Skin epidermis (tissue), 12 donors: ENCODE results near the gene IGSF8.
A peak's percentile ranks its signal among the peaks of the same experiment; 100 is the strongest.

ENCODE experiments used
- H3K27ac ChIP-seq, 21 experiments: fragments of 200-600 bp; sonication (generic) in 11 of 21; one replicate each; pipeline ENCODE4 v1.5.0; 2020; ENCODE audit warnings: mild to moderate bottlenecking in 3 of 21, inconsistent platforms in 2 of 21, moderate library complexity in 2 of 21
- H3K4me3 ChIP-seq, 7 experiments: fragments of 200-600 bp; sonication (generic) in 2 of 7; one replicate each; pipeline ENCODE4 v1.5.0; 2020; ENCODE audit warnings: inconsistent platforms in 2 of 7, mild to moderate bottlenecking in 2 of 7, moderate library complexity in 1 of 7

The IGSF8 gene

DNA sequence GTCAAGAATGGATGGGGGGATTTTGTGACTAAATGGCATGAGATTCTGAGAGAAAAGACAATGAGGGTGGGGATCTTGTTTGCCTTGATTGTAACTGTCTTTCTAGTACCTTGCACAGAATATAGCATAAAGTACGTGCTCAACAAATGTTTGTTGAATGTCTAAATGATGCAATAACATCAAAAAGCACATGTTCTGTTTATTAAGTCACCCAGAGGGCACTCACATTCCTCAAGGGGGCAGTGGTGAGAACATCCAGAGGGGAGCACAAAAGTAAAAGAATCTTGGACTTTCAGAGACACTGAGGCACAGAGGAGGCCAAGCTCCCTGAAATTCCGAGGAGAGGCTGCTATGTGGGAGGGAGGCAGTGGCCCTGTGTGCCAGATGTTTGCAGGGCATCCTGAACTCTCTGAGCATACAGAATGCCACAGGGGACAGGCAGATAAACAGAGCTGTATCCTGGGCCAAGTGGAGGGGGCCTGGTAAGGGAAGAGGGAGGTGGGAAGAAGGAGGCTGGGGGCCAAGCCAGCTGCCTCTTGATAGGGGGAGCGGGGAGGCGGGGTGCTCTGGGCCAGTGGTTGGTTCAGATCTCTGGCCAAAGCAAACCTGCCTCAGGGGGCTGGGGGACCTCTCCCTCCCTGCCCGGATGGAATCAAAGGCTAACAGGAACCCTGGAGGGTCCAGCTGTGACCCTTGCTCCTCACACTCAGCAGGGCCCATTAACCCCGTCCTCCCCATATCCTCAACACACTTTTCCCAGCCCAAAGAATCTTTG lies 10.7 kb upstream of the IGSF8 start:
- H3K27ac ChIP-seq = no peak overlapping the region
- no peak overlapping the region for H3K4me3 ChIP-seq

DNA sequence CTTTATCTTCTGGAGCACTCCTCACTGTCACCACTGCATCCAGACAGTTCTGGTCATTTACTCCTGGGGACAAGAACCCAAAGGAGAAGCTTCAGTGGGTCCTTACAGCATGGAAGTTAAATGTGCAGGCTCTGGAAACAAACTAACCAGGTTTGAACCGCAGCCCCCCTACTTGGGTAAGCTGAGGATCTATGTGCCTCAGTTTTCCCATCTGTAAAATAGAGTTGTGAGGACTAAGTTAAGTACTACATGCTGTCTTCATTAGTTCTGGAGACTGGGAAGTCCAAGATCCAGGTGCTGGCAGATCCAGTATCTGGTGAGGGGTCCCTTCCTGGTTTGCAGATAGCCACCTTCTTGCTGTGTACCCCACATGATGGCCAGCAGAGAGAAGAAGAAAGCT lies 9.1 kb upstream of the IGSF8 start:
- Histone ChIP-seq H3K27ac (no peak overlapping the region), H3K4me3 (no peak overlapping the region)

DNA sequence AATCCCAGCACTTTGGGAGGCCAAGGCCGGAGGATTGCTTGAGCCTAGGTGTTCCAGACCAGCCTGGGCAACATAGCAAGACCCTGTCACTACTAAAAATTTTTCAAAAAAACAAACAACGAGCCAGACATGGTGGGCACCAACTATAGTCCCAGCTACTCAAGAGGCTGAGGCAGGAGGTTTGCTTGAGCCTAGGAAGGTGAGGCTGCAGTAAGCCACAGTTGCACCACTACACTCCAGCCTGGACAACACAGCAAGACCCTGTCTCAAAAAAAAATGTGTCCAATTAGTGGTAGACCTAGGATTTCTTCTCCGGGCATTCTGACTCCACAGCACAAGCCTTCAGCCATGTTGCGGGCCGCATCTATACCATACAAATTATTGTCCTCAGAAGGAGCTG lies 6.7 kb upstream of the IGSF8 start:
- Histone ChIP-seq H3K4me3 (no peak overlapping the region), H3K27ac (no peak overlapping the region)

DNA sequence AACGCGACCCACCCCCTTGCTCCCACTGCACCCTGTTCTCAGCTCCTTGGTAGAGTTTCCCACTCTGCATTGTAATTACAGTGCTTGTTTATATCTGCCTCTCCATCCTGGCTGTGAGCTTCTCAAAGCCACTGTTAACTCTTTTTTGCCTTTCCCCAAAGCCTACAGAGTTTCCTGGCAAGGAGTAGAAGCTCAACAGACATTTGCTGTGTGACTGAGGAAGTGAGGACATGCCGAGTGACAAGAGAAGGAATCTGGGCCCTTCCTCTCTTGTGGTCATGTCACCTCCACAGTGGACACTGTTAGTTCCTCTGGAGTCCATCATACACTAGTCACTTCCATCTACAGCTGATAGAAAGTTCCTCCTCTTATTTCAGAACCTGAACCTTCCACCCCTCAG lies 6.1 kb upstream of the IGSF8 start:
- no peak overlapping the region for H3K27ac ChIP-seq
- no peak overlapping the region for H3K4me3 ChIP-seq

DNA sequence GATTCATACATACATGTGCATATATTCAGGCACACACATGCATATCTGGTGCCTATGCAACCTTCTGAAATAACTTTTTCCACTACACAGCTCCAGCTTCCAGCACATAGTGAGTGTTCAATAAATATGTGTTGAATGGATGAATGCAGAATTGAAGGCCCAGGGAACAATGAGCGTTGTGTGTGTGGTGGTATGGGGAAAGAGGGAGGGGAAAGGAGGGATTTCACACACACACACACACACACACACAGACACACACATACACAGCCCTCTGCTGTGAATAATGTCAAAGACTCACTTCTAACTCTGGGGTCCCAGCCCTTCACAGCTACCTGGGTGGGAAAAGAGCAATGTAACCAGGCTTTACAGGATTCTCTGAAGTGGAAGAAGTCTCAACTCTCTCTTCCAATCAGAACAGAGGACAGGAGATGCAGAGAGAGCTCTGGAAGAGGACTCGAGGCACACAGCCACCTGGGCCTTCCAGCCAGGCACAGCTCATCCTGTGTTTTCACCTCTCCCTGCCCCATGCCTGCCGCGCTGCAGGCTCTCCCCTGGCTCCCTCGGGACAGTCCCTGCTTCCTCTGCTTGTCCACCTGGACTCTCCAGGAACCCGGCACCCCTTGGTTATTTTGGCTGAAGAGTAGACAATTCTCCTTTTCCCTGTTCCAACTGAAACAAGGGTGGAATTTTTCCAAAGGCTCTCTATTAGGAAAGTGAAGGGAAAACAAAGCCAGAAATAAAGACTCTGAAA lies 5.4 kb upstream of the IGSF8 start:
- H3K4me3 ChIP-seq = no peak overlapping the region
- H3K27ac ChIP-seq = no peak overlapping the region

DNA sequence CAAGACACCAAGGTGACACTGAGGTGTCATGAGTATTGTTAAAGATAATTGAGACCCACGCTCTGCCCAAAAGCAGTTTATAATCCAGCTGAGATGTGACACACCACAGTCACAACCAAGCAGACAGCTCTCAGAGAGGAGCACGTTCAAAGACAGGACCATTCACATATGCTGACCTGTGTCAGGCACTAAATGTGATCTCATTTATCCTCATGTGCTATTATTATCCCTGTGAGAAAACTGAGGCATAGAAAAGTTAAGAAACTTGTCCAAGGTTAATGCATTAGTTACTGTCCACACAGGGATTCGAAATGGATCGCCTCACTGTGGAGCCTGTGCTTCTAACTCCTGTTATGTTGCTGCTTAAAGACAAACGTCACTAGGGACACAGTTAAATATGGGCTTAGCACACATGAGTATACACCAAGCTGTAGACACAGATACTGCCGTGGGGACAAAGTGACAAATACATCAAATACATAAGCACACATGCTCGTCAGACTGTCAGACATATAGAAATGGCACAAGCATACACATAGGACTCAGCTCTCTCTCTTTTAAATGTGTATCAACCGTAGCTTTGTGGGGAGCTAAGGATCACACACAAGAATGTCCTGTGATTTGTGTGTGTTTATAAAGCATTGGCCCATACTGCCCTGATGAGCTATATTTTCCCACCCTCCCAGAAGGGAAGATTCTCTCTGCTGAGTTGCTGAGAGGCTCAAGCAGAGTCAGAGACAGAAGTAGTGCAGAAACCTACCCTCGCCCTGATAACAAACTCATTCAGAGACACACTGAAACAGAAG lies 3.5 kb upstream of the IGSF8 start:
- peak overlapping the region in 8 of 21 experiments; percentile 17 to 62 (median 44) for H3K27ac ChIP-seq
- H3K4me3 ChIP-seq = no peak overlapping the region

DNA sequence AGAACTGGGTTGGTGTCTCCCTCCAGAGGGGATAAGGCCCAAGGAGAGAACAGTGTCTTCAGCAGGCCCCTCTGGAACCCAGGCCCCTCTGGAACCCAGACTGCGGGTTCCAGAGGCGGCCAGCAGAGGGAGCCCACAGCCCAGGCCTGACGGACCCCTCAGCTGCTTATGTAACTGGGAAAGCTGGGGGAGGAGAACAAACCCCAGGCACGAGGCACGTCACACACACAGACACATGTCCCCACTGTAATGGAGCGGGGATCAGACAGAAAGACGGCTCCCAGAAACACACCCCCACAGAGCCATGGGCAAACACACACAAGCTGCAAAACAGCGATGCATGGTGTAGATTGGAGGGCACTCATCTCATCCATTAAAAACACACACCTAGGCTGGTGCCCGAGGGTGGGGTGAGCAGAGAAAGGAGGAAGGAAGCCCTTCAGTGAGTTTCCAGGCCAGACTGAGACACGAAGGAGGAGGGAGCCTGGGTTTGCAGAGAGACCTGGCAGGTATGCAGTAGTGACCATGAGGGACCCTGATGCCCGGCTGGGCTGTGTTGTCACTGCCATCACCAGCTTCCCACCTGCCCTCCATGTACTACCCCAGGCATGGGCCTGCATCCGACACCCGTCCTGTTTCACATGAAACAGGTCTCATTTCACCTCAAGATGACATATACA lies 2.8 kb upstream of the IGSF8 start:
- Histone ChIP-seq H3K27ac (peak overlapping the region in 16 of 21 experiments; percentile 17 to 83 (median 47)), H3K4me3 (no peak overlapping the region)

DNA sequence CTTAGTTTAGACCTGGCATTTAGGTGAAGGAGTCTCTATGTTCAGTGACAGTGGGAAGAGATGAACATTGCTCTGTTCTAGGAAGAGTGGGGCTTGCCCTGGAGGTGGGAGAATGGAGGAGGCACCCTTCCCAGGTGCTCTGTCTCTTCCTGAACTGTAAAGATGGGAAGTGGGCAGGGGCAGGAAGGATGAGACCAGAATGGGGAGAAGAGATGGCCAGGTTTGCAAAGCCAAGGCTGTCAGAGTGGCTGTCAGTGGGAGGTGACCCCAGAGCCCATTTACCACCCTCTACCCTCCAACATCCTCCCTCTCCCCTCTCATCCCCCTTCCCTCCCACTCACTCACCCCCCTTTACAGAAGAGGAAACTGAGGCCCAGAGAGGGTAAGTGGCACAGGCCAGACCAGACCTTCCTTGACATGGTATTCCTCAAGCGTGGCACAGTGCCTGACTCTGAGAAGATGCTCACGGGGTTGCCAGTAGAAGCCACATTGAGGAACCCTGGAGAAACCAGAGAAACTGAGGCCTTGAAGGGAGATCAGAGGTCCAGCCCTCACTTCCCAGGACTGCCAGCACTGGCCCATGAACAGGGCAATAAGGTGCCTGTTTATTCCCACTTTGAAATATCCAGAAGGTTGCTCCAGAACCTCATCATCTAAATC lies 1.4 kb upstream of the IGSF8 start:
- peak overlapping the region in 14 of 21 experiments; percentile 54 to 94 (median 84) for H3K27ac ChIP-seq
- H3K4me3 ChIP-seq = no peak overlapping the region

DNA sequence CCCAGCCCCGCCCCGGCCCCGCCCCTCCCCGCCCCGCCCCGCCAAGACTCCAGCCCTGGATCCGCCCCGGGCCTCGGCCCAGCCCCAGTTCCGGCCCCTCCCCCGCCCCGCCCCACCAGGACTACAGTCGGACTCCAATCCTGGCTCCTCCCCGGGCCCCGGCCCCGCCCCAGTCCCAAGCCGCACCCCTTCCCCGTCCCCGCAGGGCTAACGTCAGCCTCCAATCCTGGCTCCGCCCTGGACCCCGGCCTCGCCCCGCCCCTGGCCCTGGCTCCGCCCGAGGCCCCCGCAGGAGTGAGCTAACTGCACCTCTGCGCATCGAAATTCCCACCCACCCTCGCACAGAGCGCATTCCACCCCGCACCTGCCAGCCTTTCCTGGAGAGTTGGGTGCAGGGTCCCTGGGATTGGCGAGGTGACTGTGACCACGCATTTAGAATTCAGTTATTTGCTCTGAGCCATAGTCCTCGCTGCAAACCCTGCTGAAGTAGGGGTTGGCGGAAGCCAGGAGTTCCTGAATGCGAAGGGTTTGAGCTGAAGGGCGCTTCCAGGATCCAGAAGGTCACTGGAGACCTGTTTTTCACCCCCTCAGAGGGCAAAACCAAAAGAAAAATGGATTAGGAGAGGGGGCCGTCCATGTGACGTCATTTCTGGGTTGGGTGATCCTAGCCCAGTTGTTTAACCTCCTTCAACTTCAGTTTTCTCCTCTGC lies 588 bp upstream of the IGSF8 start:
- H3K4me3 ChIP-seq = peak overlapping the region; percentile 26 to 78 (median 67)
- peak overlapping the region in 20 of 21 experiments; percentile 39 to 94 (median 85) for H3K27ac ChIP-seq

DNA sequence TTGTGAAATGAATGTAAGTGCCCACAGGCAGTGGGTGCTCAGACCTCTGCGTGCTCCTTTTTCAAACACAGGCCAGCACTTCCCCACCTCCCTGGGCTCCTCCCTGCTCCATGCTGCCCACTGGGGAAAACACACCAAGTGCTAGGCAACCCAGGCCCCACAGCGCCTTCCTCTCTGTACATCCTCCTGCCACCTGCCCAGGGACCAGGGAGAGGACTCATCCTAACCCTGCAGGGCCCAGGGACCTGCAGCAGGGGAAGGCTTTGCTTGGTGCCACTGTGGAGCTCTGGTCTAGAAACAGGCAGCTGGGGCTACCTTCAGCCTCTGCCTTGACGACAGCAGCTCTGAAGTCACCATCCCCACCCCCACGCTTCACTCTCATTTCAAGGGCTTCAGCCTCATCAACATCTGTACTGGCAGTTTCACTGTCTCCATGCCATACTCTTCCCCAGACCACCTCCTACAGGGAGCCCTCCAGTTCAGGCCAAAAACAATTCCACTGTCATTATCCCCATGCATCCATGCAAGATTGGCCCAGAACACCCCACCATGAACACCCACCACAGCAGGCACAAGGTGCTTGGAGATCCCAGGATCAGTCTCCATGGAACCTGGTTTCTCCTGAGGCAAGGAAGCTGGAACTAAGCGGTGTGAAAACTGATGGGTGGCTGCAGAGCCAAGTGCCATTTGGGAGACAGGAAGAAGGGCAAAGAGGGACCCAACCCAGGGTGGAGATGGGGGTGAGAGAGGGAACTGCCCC lies 1.1 kb downstream of the IGSF8 start:
- H3K27ac ChIP-seq = peak overlapping the region in 19 of 21 experiments; percentile 33 to 94 (median 85)

DNA sequence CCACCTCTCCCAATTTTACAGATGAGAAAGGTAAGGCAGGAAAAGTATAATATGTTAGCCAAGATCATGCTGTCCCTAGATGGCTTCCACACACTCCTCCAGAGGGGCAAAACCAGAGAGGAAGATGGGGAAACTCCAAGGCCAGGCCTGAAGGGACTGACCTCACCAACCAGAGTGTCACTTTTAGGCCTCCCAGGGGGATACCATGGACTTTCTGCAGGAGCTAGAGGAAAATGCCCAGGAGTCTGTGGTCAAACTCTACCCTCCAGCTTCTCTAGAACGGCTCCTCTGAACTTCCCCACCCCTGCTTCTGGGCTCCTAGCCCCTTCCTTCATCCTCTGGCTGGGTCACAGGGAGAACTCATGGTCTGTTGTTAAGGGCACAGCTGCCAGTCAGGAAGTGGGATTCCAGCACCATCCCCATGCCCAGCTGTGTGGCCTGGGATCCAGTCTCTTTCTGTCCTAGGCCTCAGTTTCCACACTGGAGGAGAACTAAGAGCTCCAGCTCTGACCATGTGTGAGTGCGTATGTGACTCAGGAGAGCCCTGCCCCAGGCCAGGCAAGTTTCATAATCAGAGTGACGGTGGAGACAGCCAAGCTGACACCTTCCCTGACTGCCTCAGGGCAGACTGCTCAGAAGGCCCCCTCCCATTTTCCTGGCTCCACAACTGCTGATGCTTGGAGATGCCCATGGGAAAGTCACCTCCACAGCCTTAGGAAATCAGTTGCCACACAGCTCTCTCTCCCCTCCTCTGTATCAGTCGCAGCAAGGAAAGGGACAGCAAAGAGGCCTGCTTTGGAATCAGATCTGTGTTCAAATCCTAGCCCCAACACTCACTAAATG lies 1.9 kb downstream of the IGSF8 start:
- H3K4me3 ChIP-seq = peak overlapping the region in 3 of 7 experiments; percentile 60 to 74 (median 73)
- peak overlapping the region in 16 of 21 experiments; percentile 28 to 94 (median 84) for H3K27ac ChIP-seq

More for the DNA sequence above, 1.1 kb downstream of the IGSF8 start:
- peak overlapping the region; percentile 53 to 81 (median 73) for H3K4me3 ChIP-seq

DNA sequence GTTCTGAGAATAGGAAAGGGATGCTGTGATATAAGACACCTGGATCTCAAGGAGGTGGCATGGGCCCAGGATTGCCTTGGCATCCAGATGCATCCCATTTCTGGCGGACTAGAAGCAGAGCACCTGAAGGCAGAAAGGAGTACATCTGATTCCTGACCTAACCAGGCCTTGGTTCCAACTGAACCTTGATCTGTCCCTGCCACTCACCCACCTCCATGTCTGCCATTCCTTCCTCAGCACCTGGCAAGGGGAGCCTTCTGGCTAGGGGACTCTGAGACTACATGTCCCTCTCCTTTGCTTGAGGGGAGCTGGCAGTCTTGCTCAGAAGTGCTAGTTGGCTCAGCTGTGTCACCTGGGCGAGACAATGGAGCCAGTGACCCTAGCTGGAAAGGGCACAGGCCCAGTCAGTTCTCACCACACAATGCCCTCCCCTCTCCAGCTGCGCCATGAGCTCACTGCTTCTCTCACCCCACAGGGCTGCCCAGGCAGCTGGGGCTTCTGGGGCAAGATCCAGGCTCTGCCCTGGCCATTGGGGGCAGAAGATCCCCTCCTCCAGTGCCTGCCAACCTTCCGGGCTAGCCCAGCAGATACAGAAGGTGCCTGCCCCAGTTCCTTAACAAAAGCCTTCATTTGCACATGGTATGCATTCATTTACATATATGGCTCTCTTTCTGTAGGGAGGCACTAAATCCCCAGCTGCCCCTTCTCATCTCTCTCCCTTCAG lies 2.9 kb downstream of the IGSF8 start:
- Histone ChIP-seq H3K27ac (peak overlapping the region in 8 of 21 experiments; percentile 11 to 92 (median 84)), H3K4me3 (no peak overlapping the region)

DNA sequence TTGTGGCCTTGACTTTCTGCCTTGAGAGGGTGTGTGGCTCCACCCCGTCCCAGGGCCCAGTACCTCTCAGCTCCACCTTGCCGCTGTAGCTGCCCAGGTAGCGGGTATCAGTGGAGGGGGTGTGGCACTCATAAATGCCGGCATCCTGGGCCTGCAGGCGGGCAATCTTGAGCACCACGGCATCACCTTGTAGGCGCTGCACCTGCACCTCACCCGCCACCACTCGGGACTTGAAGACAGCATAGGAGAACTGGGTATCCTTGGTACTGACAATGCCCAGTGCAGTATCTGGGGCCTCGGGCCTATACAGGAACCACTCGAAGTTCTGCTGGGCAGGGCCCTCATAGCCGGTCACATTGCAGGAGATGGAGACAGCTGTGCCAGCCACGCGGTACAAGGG lies 3.6 kb downstream of the IGSF8 start:
- Histone ChIP-seq H3K27ac (peak overlapping the region in 1 of 21 experiments; percentile 0), H3K4me3 (no peak overlapping the region)

DNA sequence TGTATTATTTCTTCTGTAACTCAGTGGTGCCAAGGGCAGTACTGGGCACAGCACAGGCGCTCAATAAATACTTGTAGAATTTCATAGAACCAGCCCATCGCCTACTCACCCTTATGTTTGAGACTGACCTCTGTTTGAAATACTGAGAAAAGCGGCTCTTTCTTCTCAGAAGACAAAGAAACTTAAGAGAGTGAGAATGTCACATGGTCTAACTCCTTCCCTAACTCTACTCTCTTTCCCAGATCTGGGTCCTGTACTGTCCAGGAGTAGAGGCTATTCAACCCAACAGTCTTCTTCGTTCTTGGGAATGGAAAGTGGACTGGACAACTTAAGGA lies 4.2 kb downstream of the IGSF8 start:
- Histone ChIP-seq H3K4me3 (no peak overlapping the region), H3K27ac (peak overlapping the region in 1 of 21 experiments; percentile 0)

DNA sequence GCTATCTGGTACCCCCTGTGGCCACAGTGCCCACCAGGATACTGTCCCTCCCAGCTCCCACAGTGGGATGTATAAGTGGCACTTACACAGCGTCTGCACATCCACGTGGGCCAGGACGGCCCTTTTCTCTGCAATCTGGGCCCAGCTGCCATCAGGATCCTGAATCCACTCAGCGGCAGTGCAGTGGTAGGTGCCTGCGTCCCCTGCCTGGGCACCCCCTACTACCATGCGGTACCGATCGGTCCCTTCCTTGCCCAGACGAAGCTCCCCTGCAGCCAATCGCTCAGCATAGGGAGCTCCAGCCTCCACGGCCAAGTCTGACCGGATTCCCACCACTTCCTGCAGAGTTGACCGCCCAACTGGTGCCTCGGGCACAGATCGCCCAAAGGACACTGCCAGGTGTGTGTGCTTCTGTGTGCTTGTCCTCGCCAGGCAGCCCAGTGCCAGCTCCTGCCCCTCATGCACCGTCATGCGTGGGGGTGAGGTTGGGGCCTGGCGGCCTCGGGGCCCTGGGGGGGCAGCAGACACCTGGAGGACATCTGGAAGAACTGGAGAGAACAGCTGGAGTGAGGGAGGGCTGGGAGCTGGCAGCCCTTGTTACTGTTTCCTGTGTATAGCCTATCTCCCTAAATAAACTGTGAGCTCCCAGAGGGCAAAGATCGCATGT lies 4.7 kb downstream of the IGSF8 start:
- Histone ChIP-seq H3K27ac (peak overlapping the region in 1 of 21 experiments; percentile 0), H3K4me3 (no peak overlapping the region)

DNA sequence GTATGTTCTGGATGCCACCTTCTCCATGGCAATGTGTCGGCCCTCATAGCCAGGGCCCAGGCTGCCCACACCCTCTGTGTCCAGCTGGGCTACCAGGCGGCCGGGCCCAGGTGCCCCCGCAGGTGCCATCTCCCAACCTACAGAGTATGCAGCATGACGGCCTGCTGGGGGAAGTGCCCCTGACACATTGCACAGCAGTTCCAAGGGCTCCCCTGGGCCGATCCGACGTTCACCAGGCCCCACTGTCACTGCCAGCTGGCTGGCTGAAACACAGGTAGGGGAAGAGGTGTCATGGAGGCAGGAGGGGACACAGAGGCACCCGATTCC lies 5.4 kb downstream of the IGSF8 start:
- Histone ChIP-seq H3K4me3 (no peak overlapping the region), H3K27ac (no peak overlapping the region)
